GM21529 (cell line): ENCODE data around the gene ZNF341.

Experiments used
- ATAC-seq: cut with Tn5 transposase; IDR thresholded peaks from one replicate; pipeline ENCODE4 v1.9.1; 2021; ENCODE audit not compliant: unreplicated experiment

Gene ZNF341

GRCh38 chr20:33821270-33821836, 89.6 kb downstream of the ZNF341 start:
- no peak for ATAC-seq

GRCh38 chr20:33822423-33822822, 90.6 kb downstream of the ZNF341 start:
- ATAC-seq, result no peak

GRCh38 chr20:33822991-33823390, 91.2 kb downstream of the ZNF341 start:
- no peak for ATAC-seq

GRCh38 chr20:33824852-33825251, 93.1 kb downstream of the ZNF341 start:
- no peak for ATAC-seq

DNA sequence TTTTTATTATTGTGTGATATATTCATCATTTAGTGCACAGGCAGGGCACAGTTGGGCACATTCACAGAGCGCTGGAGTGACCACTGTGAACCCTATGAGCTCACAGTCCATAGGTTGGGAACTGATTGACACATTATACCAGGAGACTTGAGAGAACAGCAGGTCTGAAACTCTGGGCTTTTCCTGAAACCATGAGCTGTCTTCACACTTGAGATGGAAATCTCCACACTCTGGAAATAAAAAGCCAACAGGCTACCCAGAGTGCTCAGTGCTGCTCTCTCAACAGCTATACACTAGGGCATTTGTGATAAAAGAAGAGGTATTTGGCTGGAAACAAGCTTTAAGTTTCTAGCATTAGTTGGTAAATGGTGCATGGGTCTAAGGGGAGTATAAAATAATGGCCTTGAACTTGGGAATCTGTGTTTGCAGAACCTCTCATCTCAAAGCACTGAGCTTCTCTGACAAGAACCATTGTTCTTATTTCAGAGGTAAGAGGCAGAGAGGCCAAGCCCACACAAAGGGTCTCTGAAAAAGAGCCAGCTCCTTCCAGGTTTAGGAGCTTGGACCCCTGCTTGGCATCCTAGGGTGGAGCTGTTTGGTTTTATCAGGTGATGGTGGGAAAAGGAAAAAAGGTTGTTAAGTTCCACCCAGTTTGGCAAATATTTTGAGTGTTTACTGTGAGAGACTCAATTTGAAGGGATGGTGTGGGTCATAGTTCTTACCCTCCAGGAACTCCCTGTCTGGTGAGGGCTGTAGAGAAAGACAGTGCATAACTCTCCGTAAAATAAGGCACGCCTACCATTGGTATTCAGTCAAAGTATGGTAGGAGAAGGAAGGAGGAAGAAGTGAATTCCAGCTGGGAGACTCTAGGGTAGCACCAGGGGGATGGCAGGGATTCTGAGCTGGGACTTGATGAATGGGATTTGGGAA, 93.8 kb downstream of the ZNF341 start:
- no peak for ATAC-seq

GRCh38 chr20:33826270-33826897, 94.6 kb downstream of the ZNF341 start:
- no peak for ATAC-seq

- no peak for ATAC-seq
Measured at GRCh38 chr20:33827109-33827508, 95.3 kb downstream of the ZNF341 start.

DNA sequence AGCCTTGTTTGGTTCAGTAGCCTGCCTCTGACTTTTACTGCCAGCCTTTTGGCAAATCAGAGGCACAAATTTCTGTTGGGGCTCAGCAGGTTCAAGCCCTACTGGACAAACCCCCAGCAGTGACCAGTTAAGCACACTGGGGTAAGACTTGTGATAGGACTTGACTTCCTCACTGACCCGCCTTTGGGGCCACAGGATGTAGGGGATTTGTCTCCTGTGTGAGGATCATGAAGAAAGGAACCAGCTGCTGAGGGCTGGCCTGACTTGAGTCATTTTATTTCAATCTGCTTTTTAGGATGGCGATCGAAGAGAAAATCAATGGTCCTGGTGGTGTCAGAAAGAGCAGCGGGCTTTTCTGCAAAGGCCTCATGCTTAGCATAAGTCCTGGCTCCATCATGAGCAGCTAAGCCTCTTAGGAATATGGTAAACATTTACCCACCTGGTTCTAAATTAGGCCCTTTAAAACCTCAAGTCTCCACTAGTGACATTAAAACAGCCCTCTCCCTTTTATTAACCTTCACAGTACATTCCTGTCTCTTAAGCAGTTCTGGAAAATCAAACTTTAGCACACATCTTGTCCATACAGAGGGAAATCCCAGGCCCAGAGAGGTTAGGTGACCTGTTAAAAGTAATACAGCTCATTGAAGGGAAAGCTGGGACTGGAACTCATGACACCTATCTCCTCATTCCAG, 96.0 kb downstream of the ZNF341 start:
- no peak for ATAC-seq

- ATAC-seq, result no peak
Measured at GRCh38 chr20:33828326-33828844, 96.6 kb downstream of the ZNF341 start.

DNA sequence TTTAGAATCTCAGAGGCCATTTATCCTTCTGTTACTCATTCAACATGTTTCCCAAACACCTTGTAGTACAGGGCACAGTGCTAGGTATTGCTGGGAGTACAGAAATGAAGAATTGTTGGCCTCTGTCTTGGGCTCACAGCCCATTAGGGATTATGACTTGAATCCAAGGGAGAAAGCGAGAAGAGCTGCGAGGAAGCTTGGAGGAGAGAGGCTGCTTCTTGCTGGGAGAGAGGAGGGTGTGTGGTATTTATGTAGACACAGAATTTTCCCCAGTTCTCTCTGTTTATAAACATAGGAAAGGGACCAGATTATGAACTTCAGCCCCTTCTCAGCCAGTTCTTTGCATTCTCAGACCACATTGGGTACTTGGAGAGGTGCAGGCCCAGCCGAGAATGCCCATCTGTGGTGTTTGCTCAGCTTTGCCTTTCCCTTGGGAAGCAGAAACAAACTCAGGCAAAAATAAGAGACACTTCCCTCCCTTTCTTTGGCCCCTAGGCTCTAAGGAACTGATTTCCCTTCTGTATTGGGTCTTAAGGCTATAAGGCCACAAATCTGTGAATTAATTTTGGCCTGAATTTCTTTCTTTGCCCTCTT, 97.3 kb downstream of the ZNF341 start:
- ATAC-seq, result no peak

DNA sequence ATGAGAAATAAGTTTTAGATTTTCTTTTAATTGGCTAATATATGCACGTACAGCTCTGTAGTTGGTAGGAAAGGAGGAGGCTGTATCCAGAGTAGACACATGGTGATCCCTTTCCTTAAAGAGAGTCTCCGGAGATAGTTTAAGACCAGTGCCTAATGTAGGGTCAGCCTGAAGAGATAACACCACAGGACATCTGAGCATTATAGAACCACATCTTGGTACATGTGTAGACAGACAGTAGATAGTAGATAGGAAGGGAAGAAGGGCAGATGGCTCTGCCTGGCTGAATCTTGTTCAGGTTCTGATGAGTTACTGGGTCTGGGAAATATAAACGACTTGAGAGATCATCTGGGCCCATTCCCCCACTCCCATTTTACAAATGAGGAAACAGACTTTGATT, 97.8 kb downstream of the ZNF341 start:
- no peak for ATAC-seq

DNA sequence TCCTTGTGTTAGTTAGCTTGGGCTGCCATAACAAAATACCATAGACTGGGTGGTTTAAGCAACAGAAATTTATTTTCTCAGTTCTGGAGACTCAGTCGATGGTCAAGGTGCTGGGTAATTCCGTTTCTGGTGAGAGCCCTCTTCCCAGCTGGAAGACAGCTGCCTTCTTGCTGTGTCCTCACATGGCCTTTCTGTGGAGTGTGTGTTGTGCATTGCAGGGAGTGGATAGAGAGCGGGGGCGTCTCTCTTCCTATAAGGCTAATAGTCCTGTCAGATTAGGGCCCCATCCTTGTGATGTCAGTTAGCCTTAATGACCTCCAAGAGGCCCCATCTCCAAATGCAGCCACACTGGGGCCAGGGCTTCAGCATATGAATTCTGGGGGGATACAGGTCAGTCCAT, 98.6 kb downstream of the ZNF341 start:
- ATAC-seq, result no peak

DNA sequence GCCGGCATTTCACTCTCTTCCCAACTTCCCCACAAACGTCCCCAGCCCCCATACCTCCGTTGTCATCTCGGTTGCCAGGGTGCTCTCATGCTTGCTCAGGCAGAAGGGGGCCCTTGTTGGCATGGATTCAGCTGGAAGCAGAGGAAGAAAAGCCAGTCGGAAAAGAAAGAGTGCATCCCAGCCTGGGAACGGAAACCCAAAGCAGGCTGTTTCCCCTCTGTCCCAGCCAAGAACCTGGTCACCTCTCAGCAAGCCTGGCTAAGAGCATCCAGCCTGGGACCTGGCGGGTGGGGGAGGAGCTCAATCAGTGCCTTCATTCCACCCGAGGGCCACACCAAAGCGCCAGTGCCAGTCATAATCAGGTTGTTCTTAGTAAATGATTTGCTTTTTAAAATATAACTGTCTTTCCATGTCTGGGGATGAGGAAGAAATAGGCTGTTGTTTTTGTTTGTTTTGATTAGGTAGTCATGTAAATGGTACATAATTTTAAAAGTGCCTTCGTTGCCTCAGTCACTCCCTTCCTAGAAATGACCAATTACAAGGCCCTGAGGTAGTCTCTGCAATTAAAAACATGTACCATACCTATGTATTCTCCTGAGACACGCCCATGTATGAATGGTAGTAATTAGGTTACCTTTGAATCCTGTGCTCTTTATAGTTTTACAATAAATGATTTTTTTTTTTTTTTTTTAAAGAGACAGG, 100.5 kb downstream of the ZNF341 start:
- ATAC-seq, result no peak

DNA sequence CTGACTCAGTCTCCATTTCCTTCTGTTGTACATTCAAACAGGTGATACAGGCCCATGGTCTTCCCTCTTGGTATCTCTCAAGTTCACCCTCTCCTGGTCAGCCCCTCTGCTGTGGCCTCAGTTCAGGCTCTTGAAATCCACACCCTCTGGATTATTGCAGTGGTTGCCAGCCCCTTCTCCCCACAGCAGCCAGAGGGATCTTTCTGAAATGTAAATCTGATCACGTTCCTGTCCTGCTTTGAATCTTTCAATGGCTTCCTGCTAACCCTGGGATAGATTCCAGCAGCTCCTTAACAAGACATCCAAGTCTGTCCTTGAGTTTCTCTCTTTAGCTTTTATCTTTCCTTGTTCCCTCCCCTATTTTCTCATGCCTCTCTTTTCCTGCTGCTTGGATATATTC, 101.5 kb downstream of the ZNF341 start:
- no peak for ATAC-seq

DNA sequence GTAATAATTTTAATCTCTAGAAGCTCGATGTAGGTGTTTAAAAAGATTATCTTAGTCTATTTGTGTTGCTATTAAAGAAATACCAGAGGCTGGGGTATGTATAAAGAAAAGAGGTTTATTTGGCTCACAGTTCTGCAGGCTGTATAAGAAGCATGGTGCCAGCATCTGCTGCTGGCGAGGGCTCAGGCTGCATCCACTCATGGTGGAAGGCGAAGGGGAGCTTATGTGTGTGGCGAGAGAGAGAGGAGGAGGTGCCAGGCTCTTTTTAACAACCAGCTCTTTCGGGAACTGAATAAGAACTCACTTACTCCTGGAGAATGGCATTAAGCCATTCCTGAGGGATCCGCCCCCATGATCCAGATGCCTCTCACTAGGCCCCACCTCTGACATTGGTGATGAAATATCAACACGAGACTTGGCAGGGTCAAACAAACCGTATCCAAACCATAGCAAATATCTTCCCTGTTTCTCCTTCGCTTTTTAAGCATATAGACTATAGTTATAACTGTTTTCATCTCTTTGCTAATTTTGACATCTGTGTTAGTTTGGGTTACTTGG, 103.9 kb downstream of the ZNF341 start:
- no peak for ATAC-seq

DNA sequence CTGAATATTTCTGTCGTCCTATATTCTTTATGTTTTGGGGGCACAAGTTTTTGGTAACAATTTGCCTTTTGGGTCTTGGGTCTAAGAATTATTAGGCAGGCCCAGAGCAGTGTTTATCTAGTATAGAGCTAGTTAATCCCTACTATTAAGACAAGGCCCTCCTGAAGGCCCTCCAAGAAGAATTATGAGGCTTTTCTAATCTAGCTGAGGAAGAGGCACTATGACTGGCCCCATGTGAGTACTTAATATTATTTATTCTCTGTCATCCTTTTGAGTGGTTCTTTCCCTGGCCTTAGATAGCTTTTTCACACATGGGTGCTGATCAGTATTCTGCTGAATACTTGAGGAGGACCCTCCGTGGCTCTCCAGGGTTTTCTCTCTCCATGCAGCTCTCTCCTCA, 104.5 kb downstream of the ZNF341 start:
- ATAC-seq, result no peak

GRCh38 chr20:33837096-33837830, 105.5 kb downstream of the ZNF341 start:
- ATAC-seq, result no peak

DNA sequence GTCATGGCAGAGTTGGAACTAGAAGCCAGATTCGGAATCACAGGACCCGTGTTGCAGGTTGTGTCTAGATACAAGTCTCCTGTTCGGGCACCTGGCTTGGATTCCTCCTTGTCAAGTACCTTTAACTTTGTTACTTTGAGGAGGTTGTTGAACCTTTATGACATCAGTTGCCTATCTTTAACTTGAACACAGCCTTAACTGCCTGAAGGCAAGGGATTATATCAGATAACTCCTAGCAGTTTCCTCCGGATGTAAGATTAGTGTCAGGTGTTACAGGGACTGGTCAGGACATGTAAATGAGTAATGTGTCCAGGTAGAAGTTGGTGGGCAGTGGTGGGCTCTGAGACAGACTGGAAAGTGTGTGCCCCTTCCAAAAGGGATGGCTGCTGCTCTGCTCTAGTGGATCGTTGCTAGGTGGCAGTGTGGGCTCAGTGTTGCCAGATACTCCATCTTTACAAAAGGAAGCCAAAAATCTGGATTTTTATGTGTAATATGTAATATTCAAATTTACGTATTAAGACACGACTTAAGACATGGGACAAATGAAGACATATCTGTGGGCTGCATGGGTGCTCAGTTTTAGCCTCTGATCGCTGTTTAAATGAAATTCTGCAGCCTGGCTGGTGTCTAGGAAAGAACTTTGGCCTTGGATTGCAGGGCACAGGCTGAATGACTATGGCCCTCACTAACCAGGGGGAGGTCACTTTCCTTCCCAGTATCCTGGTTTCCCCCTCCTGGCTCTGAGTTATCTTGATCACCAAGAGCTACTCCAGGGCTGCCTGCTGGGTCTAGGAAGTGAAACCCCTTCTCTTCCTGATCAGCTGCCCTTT, 106.5 kb downstream of the ZNF341 start:
- ATAC-seq, result no peak
